BLaER1 treated with 17β-estradiol and CSF1 and Interleukin-3, amounts not matched to agents 10 nM and 100 nM (cell line): ENCODE results near the gene DYNLT2.

Experiments
- H3K27ac ChIP-seq, 11 experiments: shearing (Covaris generic); formaldehyde crosslinking; 2 replicates each; pipeline ENCODE4 v1.8.1; 2022
- H3K27me3 ChIP-seq, 11 experiments: shearing (Covaris generic); formaldehyde crosslinking; 2 replicates each; pipeline ENCODE4 v1.8.1; 2022
- H3K36me3 ChIP-seq, 11 experiments: shearing (Covaris generic); formaldehyde crosslinking; 2 replicates each; pipeline ENCODE4 v1.8.1; 2022
- H3K4me1 ChIP-seq, 10 experiments: shearing (Covaris generic); formaldehyde crosslinking; 2 replicates each; pipeline ENCODE4 v1.8.1; 2022
- H3K4me2 ChIP-seq, 11 experiments: shearing (Covaris generic); formaldehyde crosslinking; 2 replicates each; pipeline ENCODE4 v1.8.1; 2022
- H3K4me3 ChIP-seq, 10 experiments: shearing (Covaris generic); formaldehyde crosslinking; 2 replicates each; pipeline ENCODE4 v1.8.1; 2022
- H3K9ac ChIP-seq, 11 experiments: shearing (Covaris generic); formaldehyde crosslinking; 2 replicates each; pipeline ENCODE4 v1.8.1; 2022
- H3K9me3 ChIP-seq, 11 experiments: shearing (Covaris generic); formaldehyde crosslinking; replicated peaks in 1 of 11; 2 replicates each; pipeline ENCODE4 v1.8.1; 2022
- H4K20me1 ChIP-seq, 11 experiments: shearing (Covaris generic); formaldehyde crosslinking; 2 replicates each; pipeline ENCODE4 v1.8.1; 2022
- Cebpa-rat ChIP-seq, 11 experiments: shearing (Covaris generic); IDR thresholded peaks; 2 replicates each; pipeline ENCODE4 v1.8.1; 2022

DYNLT2 gene

GRCh38 chr6:169763308-169763707, 11.9 kb upstream of the DYNLT2 start:
- Histone ChIP-seq H3K9ac (no peak overlapping the region; a peak in 1 of 22 replicates), H3K4me3 (no peak overlapping the region), H3K4me2 (no peak overlapping the region), H3K27me3 (no peaks in the 10 kb centered on the region), H3K36me3 (peaks cover 78 to 100% (median 93%) of the 10 kb centered on the region in 11 experiments), H4K20me1 (no peaks in the 10 kb centered on the region; a peak in 1 of 22 replicates), H3K4me1 (no peaks in the 10 kb centered on the region; a peak in 1 of 20 replicates), H3K27ac (no peak overlapping the region), H3K9me3 (no peaks in the 10 kb centered on the region)
- no peak for TF ChIP-seq Cebpa-rat (IDR thresholded peaks at IDR 0.05)

- Histone ChIP-seq H3K9me3 (no peaks in the 10 kb centered on the region), H3K9ac (no peak overlapping the region), H3K4me2 (no peak overlapping the region), H3K36me3 (peaks cover 33 to 49% (median 42%) of the 10 kb centered on the region in 11 experiments), H3K4me1 (peaks cover 14 to 19% (median 17%) of the 10 kb centered on the region in 10 experiments), H3K4me3 (no peak overlapping the region), H4K20me1 (no peaks in the 10 kb centered on the region), H3K27ac (no peak overlapping the region), H3K27me3 (no peaks in the 10 kb centered on the region)
- no peak for TF ChIP-seq Cebpa-rat (IDR thresholded peaks at IDR 0.05)
Observed at GRCh38 chr6:169755162-169755561, 3.8 kb upstream of the DYNLT2 start.

GRCh38 chr6:169752074-169752623, 777 bp upstream of the DYNLT2 start:
- peak overlapping the region; percentile 69 to 86 (median 79) for H3K4me3 ChIP-seq
- TF ChIP-seq Cebpa-rat (IDR thresholded peaks at IDR 0.05): no peak
- H3K4me1 ChIP-seq: peaks cover 17 to 25% (median 22%) of the 10 kb centered on the region in 10 experiments
- H3K9me3 ChIP-seq: no peaks in the 10 kb centered on the region
- peaks cover 6 to 31% (median 14%) of the 10 kb centered on the region in 11 experiments; a peak in 20 of 22 replicates for H3K36me3 ChIP-seq
- peak overlapping the region; percentile 85 to 97 (median 88) for H3K4me2 ChIP-seq
- H4K20me1 ChIP-seq: no peaks in the 10 kb centered on the region
- no peaks in the 10 kb centered on the region for H3K27me3 ChIP-seq
- peak overlapping the region; percentile 93 to 98 (median 96) for H3K27ac ChIP-seq
- H3K9ac ChIP-seq: peak overlapping the region; percentile 92 to 99 (median 96)

- Histone ChIP-seq H3K9ac (no peak overlapping the region), H3K27me3 (no peaks in the 10 kb centered on the region), H3K27ac (no peak overlapping the region), H3K9me3 (peaks cover 7 to 14% (median 11%) of the 10 kb centered on the region in 11 experiments; a peak in 15 of 22 replicates), H3K4me3 (no peak overlapping the region), H4K20me1 (no peaks in the 10 kb centered on the region), H3K36me3 (peaks cover 0 to 12% (median 0%) of the 10 kb centered on the region in 11 experiments; a peak in 2 of 22 replicates), H3K4me1 (peaks cover 8 to 12% (median 10%) of the 10 kb centered on the region in 10 experiments), H3K4me2 (no peak overlapping the region)
- TF ChIP-seq Cebpa-rat (IDR thresholded peaks at IDR 0.05): no peak
Observed at GRCh38 chr6:169746556-169746955, 4.8 kb downstream of the DYNLT2 start.

DNA sequence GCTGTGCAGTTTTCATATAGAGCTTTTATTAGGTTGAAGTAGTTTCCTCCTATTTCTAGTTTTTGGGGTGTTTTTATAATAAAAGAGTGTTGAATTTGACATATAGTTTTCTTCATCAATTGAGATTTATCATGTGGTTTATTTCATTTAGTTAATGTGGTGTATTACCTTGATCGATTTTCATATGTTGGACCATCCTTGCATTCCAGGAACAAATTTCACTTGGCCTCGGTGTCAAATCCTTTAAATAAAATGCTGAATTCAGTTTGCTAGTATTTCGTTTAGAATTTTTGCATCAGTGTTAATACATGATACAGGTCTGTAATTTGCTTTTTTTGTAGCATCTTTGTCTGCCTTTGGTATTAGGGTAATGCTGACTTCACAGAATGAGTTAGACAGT, 6.0 kb downstream of the DYNLT2 start:
- H3K27me3 ChIP-seq: no peaks in the 10 kb centered on the region
- H3K9ac ChIP-seq: no peak overlapping the region
- H3K36me3 ChIP-seq: peaks cover 0 to 12% (median 0%) of the 10 kb centered on the region in 11 experiments; a peak in 2 of 22 replicates
- H3K4me2 ChIP-seq: no peak overlapping the region
- H3K4me1 ChIP-seq: peaks cover 6 to 9% (median 7%) of the 10 kb centered on the region in 10 experiments
- no peaks in the 10 kb centered on the region for H4K20me1 ChIP-seq
- H3K9me3 ChIP-seq: peaks cover 7 to 14% (median 11%) of the 10 kb centered on the region in 11 experiments; a peak in 15 of 22 replicates
- no peak overlapping the region for H3K27ac ChIP-seq
- H3K4me3 ChIP-seq: no peak overlapping the region
- TF ChIP-seq Cebpa-rat (IDR thresholded peaks at IDR 0.05): no peak

GRCh38 chr6:169741344-169741743, 10.0 kb downstream of the DYNLT2 start:
- peaks cover 5 to 14% (median 10%) of the 10 kb centered on the region in 11 experiments; a peak in 15 of 22 replicates for H3K9me3 ChIP-seq
- H3K27ac ChIP-seq: no peak overlapping the region
- H4K20me1 ChIP-seq: no peaks in the 10 kb centered on the region
- H3K4me2 ChIP-seq: no peak overlapping the region
- H3K4me3 ChIP-seq: no peak overlapping the region
- no peak for TF ChIP-seq Cebpa-rat (IDR thresholded peaks at IDR 0.05)
- H3K4me1 ChIP-seq: peaks cover 0 to 8% (median 2%) of the 10 kb centered on the region in 10 experiments; a peak in 8 of 20 replicates
- H3K36me3 ChIP-seq: no peaks in the 10 kb centered on the region
- no peaks in the 10 kb centered on the region for H3K27me3 ChIP-seq
- no peak overlapping the region for H3K9ac ChIP-seq

GRCh38 chr6:169738976-169739529, 12.3 kb downstream of the DYNLT2 start:
- Histone ChIP-seq H3K4me1 (peaks cover 0 to 11% (median 2%) of the 10 kb centered on the region in 10 experiments; a peak in 8 of 20 replicates), H3K36me3 (no peaks in the 10 kb centered on the region), H3K9ac (no peak overlapping the region), H4K20me1 (no peaks in the 10 kb centered on the region), H3K4me2 (no peak overlapping the region), H3K4me3 (no peak overlapping the region), H3K27ac (no peak overlapping the region), H3K27me3 (no peaks in the 10 kb centered on the region), H3K9me3 (no peaks in the 10 kb centered on the region)
- no peak for TF ChIP-seq Cebpa-rat (IDR thresholded peaks at IDR 0.05)

GRCh38 chr6:169738204-169738975, 13.0 kb downstream of the DYNLT2 start:
- peaks cover 0 to 12% (median 2%) of the 10 kb centered on the region in 10 experiments; a peak in 8 of 20 replicates for H3K4me1 ChIP-seq
- no peaks in the 10 kb centered on the region for H3K36me3 ChIP-seq
- no peaks in the 10 kb centered on the region for H4K20me1 ChIP-seq
- TF ChIP-seq Cebpa-rat (IDR thresholded peaks at IDR 0.05): no peak
- peak overlapping the region in 8 of 11 experiments; percentile 2 to 34 (median 16); a peak in 10 of 22 replicates for H3K4me2 ChIP-seq
- H3K27ac ChIP-seq: no peak overlapping the region
- no peaks in the 10 kb centered on the region for H3K27me3 ChIP-seq
- H3K9me3 ChIP-seq: peaks cover 0 to 5% (median 0%) of the 10 kb centered on the region in 11 experiments; a peak in 3 of 22 replicates
- H3K9ac ChIP-seq: no peak overlapping the region
- H3K4me3 ChIP-seq: no peak overlapping the region

DNA sequence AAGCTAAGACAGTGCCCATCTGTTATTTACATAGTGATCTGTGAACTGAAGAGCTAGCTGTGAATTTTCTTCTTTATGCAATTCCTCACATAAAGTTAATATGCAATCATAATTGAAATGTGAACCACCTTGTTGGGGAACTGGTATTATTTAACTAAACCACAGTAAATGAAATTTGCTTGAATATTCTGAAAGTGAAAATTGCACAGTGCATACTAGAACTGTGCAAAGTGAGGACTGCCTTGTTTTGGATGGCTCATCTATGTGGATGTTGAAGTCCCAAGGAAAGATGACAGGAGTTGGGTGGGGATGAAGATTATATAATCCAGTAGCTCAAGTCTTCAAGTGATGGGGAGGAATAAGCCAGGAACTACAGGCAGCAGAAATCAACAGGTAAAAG, 21.4 kb downstream of the DYNLT2 start:
- Histone ChIP-seq H3K4me3 (no peak overlapping the region), H4K20me1 (no peaks in the 10 kb centered on the region), H3K36me3 (no peaks in the 10 kb centered on the region), H3K4me2 (no peak overlapping the region), H3K27me3 (no peaks in the 10 kb centered on the region), H3K4me1 (peaks cover 0 to 19% (median 11%) of the 10 kb centered on the region in 10 experiments; a peak in 17 of 20 replicates), H3K27ac (no peak overlapping the region), H3K9me3 (peaks cover 0 to 6% (median 0%) of the 10 kb centered on the region in 11 experiments; a peak in 3 of 22 replicates), H3K9ac (no peak overlapping the region)
- no peak for TF ChIP-seq Cebpa-rat (IDR thresholded peaks at IDR 0.05)
